SK-N-SH (cell line): ENCODE results near the gene PPP1R37. TPM values are rescaled to one million over a fixed set of nuclear protein-coding genes. Genes with fewer than 3 reads are reported as not detected.

ENCODE experiments used
- CTCF ChIA-PET: fragments of 300-600, 350-600 bp; formaldehyde crosslinking; extraction: SDS; loops from one replicate; lab custom pipeline; 2021; lab: Yijun Ruan, JAX
- POLR2A ChIA-PET: fragments of 350-600 bp; sonication (Branson Sonifier 250); formaldehyde crosslinking; extraction: SDS; loops from one replicate; lab custom pipeline; 2020; ENCODE audit warnings: antibody characterized with exemption, inconsistent platforms; lab: Yijun Ruan, JAX
- DNase-seq: peaks from one replicate; pipeline ENCODE4 v3.0.0; 2012
- H2AFZ ChIP-seq: fragments of 200-600 bp; sonication (generic); 2 replicates; pipeline ENCODE4 v1.8.1; 2016; ENCODE audit warnings: antibody characterized with exemption, mild to moderate bottlenecking, low read depth
- H3F3A ChIP-seq: fragments of 200-600 bp; sonication (generic); replicated peaks from 2 replicates; pipeline ENCODE3; 2016; ENCODE audit warnings: antibody characterized with exemption, mild to moderate bottlenecking; ENCODE audit not compliant: insufficient read depth
- H3K27ac ChIP-seq, 2 experiments: fragments of 200-500 bp in 1 of 2; fragments of 200-600 bp in 1 of 2; sonication (Bioruptor generic) in 1 of 2; sonication (generic), shearing (Covaris generic) in 1 of 2; 2 replicates each; pipeline versions ENCODE4 v1.5.1 to v1.6.1; 2014 to 2016; ENCODE audit warnings: low read depth in 2 of 2, inconsistent platforms in 1 of 2, low read length in 1 of 2, mild to moderate bottlenecking in 1 of 2, mixed read lengths in 1 of 2
- H3K27me3 ChIP-seq: fragments of 200-600 bp; sonication (generic), shearing (Covaris generic); 2 replicates; pipeline ENCODE4 v1.6.1; 2016; ENCODE audit warnings: mixed run types; ENCODE audit not compliant: insufficient read depth
- H3K36me3 ChIP-seq, 2 experiments: fragments of 200-500 bp in 1 of 2; fragments of 200-600 bp in 1 of 2; sonication (Bioruptor generic) in 1 of 2; sonication (generic) in 1 of 2; replicated peaks in 1 of 2; 2 replicates each; pipeline versions ENCODE3 to v1.5.1; 2014 to 2016; ENCODE audit warnings: low read length in 1 of 2, mild to moderate bottlenecking in 1 of 2; ENCODE audit not compliant: insufficient read depth in 2 of 2, control insufficient read depth in 1 of 2
- H3K4me1 ChIP-seq, 2 experiments: fragments of 200-500 bp in 1 of 2; fragments of 200-600 bp in 1 of 2; sonication (Bioruptor generic) in 1 of 2; sonication (generic), shearing (Covaris generic) in 1 of 2; 2 replicates each; pipeline versions ENCODE4 v1.5.1 to v1.6.1; 2014 to 2016; ENCODE audit warnings: low read depth in 1 of 2, low read length in 1 of 2, mixed run types in 1 of 2; ENCODE audit not compliant: insufficient read depth in 2 of 2, control insufficient read depth in 1 of 2
- H3K4me2 ChIP-seq: fragments of 200-600 bp; sonication (generic), shearing (Covaris generic); 2 replicates; pipeline ENCODE4 v1.6.1; 2017; ENCODE audit warnings: mixed run types
- H3K4me3 ChIP-seq, 2 experiments: fragments of 200-500 bp in 1 of 2; fragments of 200-600 bp in 1 of 2; sonication (Bioruptor generic) in 1 of 2; sonication (generic), shearing (Covaris generic) in 1 of 2; 2 replicates each; pipeline versions ENCODE4 v1.5.1 to v1.8.1; 2014 to 2016; ENCODE audit warnings: low read depth in 2 of 2, inconsistent platforms in 1 of 2, low read length in 1 of 2, mild to moderate bottlenecking in 1 of 2, mixed read lengths in 1 of 2, moderate library complexity in 1 of 2
- H3K79me2 ChIP-seq: fragments of 200-600 bp; sonication (generic); 2 replicates; pipeline ENCODE4 v1.8.1; 2017; ENCODE audit warnings: mild to moderate bottlenecking; ENCODE audit not compliant: insufficient read depth
- H3K9ac ChIP-seq: fragments of 200-600 bp; sonication (generic); 2 replicates; pipeline ENCODE4 v1.6.1; 2017; ENCODE audit warnings: mixed run types
- H3K9me2 ChIP-seq: fragments of 200-600 bp; sonication (generic); 2 replicates; pipeline ENCODE4 v1.6.1; 2017; ENCODE audit warnings: mixed run types
- H3K9me3 ChIP-seq: fragments of 200-600 bp; sonication (generic); 2 replicates; pipeline ENCODE4 v1.6.1; 2017; ENCODE audit warnings: mixed run types, mild to moderate bottlenecking, moderate library complexity
- H4K20me1 ChIP-seq: fragments of 200-600 bp; sonication (generic); 2 replicates; pipeline ENCODE4 v1.6.1; 2017; ENCODE audit warnings: mild to moderate bottlenecking, mixed run types; ENCODE audit not compliant: insufficient read depth
- FOSL2 ChIP-seq: IDR thresholded peaks from 2 replicates; pipeline ENCODE4 v1.4.0; 2012; ENCODE audit warnings: low read depth, mild to moderate bottlenecking, moderate library complexity, borderline replicate concordance
- FOXJ3 ChIP-seq: sonication (generic); formaldehyde crosslinking; IDR thresholded peaks from 2 replicates; pipeline ENCODE4 v1.5.1; 2020; ENCODE audit warnings: mild to moderate bottlenecking, missing genetic modification reagents
- IRF3 ChIP-seq: fragments of 150-350 bp; IDR thresholded peaks from 2 replicates; pipeline ENCODE4 v1.6.1; 2016; ENCODE audit warnings: mild to moderate bottlenecking, low read depth, low read length
- JUND ChIP-seq: IDR thresholded peaks from 2 replicates; pipeline ENCODE4 v1.4.0; 2012
- NRF1 ChIP-seq: IDR thresholded peaks from 2 replicates; pipeline ENCODE4 v1.6.1; 2012; ENCODE audit warnings: low read depth, mild to moderate bottlenecking, low read length
- RAD21 ChIP-seq: IDR thresholded peaks from 2 replicates; pipeline ENCODE4 v1.6.1; 2012; ENCODE audit warnings: mild to moderate bottlenecking, low read length
- TAF1 ChIP-seq: IDR thresholded peaks from 2 replicates; pipeline ENCODE4 v1.6.1; 2012; ENCODE audit warnings: low read depth, mild to moderate bottlenecking, low read length, moderate library complexity, borderline replicate concordance
- TCF12 ChIP-seq: IDR thresholded peaks from 2 replicates; pipeline ENCODE4 v1.4.0; 2012
- USF2 ChIP-seq: fragments of 150-350 bp; IDR thresholded peaks from 2 replicates; pipeline ENCODE4 v1.6.1; 2017; ENCODE audit warnings: antibody characterized with exemption, low read length, low read depth, borderline replicate concordance
- YY1 ChIP-seq: IDR thresholded peaks from 2 replicates; pipeline ENCODE4 v1.4.0; 2012; ENCODE audit warnings: low read depth, mild to moderate bottlenecking
- WGBS: methylation state at CpG from one replicate; pipeline ENCODE4 v1.1.6; 2017; ENCODE audit warnings: low lambda C conversion rate; 5-methylcytosine and 5-hydroxymethylcytosine counted together
- polyA plus RNA-seq, 3 experiments: library from polyadenylated mRNA; depleted of rRNA; stranded (reverse); fragments of >200 nt; gene quantifications; 2 replicates each; pipeline ENCODE4 v1.2.3, GENCODE V29; 2012
- TF ChIP-seq, protein P1 (sequence below): IDR thresholded peaks from 2 replicates; pipeline ENCODE4 v1.4.0; 2012; ENCODE audit warnings: low read depth, borderline replicate concordance

The PPP1R37 gene
- polyA plus RNA-seq, 1 of the 3 experiments (the other 2 are of a cell fraction) = 24.4 TPM

- TF ChIP-seq JUND = no peak
- Histone ChIP-seq H3K79me2 (no peaks in the 10 kb centered on the region), H3K9me2 (no peaks in the 10 kb centered on the region), H2AFZ (no peak overlapping the region), H3K9me3 (no peaks in the 10 kb centered on the region), H3K27me3 (no peaks in the 10 kb centered on the region), H4K20me1 (no peaks in the 10 kb centered on the region), H3F3A (no peaks in the 10 kb centered on the region), H3K27ac (no peak overlapping the region), H3K9ac (no peak overlapping the region), H3K4me1 (peaks cover 0 to 9% of the 10 kb centered on the region in 2 experiments; a peak in 1 of 4 replicates), H3K36me3 (no peaks in the 10 kb centered on the region), H3K4me2 (no peak overlapping the region), H3K4me3 (no peak overlapping the region)
- CTCF ChIA-PET = interaction anchor here (0.9 to 3.7 kb wide), 7 partner anchors 17 to 280 kb away, joined by 3 to 16 read pairs (median 3); no protein-coding TSS in a partner anchor
- POLR2A ChIA-PET = no interaction called here
- DNase-seq = no peak
- WGBS = 79% methylated on average over 10 of the region's 10 CpGs
Observed at GRCh38 chr19:45159971-45160324, 67.0 kb downstream of the PPP1R37 start.

DNA sequence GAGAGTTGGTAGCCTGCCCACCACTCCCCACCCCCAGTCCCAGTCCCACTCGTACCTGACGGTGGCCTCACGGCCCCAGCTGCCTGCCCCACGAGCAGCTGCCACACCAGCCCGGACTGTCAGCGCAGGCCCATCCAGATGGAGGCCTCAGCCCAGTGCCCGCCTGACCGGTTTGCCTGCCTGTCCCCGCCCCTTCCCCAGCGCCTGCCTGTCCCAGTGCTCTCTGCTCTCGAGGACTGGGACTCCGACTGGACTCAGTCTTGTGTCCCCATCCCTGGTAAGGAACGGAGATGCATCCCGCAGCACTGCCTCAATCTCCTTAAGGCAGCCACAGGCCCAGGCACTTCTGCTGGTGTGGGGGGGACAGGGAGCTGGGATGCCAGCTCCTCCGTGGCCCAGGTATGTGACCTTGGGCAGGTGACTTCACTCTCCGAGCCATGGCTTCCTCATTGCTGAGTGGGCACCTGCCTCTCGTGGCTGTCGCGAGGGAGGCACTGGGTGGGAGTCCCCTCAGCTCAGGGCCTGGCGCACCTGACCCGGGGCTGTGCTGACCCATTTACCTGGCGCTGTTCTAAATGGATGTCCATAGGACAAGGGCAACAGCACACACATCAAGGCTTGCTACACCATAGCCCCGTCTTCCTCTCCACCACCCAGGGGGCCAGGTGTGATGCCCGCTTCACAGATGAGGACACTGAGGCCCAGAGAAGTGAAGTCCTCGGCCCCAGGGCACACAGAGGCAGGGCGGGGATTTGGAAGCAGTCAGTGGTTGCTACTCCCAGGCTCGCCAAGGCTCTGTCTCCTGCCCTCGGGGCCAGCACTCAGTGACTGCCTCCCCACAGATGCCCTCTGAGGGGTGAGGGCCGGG, 68.1 kb downstream of the PPP1R37 start, which contains the start of gene NKPD1:
NKPD1 (minus strand) TSS at position 113 of the 868 bp plus-strand sequence. CDS start 832 bp downstream, outside the sequence.
- ChIA-PET POLR2A (no interaction called here), CTCF (interaction anchor here (1.2 to 3.7 kb wide), 5 partner anchors 18 to 177 kb away, joined by 3 to 16 read pairs (median 3); no protein-coding TSS in a partner anchor)
- H3K36me3 ChIP-seq = no peaks in the 10 kb centered on the region
- no peak within 1 kb of the TSS for H3K27ac ChIP-seq
- no peak within 1 kb of the TSS for H3K9ac ChIP-seq
- no peaks in the 10 kb centered on the region for H3K9me2 ChIP-seq
- H3K4me2 ChIP-seq = no peak within 1 kb of the TSS
- no peak for DNase-seq
- no peaks in the 10 kb centered on the region for H3K79me2 ChIP-seq
- peaks cover 0 to 9% of the 10 kb centered on the region in 2 experiments; a peak in 1 of 4 replicates for H3K4me1 ChIP-seq
- no peak within 1 kb of the TSS for H3K4me3 ChIP-seq
- WGBS = 45% methylated on average over 13 of the region's 29 CpGs
- no peak for TF ChIP-seq USF2
- TF ChIP-seq FOXJ3 = no peak
- no peak for TF ChIP-seq IRF3
- TF ChIP-seq, protein P1, sequence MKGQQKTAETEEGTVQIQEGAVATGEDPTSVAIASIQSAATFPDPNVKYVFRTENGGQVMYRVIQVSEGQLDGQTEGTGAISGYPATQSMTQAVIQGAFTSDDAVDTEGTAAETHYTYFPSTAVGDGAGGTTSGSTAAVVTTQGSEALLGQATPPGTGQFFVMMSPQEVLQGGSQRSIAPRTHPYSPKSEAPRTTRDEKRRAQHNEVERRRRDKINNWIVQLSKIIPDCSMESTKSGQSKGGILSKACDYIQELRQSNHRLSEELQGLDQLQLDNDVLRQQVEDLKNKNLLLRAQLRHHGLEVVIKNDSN = no peak
- no peak for TF ChIP-seq TAF1
- TF ChIP-seq YY1 = no peak
- TF ChIP-seq RAD21 = no peak
- TF ChIP-seq NRF1 = no peak
- no peak for TF ChIP-seq FOSL2
- TF ChIP-seq TCF12 = no peak
- H3K27me3 ChIP-seq = no peaks in the 10 kb centered on the region
- no peaks in the 10 kb centered on the region for H3F3A ChIP-seq
- H2AFZ ChIP-seq = no peak within 1 kb of the TSS
- H3K9me3 ChIP-seq = no peaks in the 10 kb centered on the region
- no peaks in the 10 kb centered on the region for H4K20me1 ChIP-seq
